Nephron progenitor cell (in vitro differentiated cells): ENCODE results near the gene MBD4.

Source experiments
- DNase-seq: peaks from one replicate; pipeline ENCODE4 v3.0.0; 2021
- H3K27ac Mint-ChIP-seq: 2 replicates; pipeline ENCODE4 v1.8.0; 2021; ENCODE audit warnings: mild to moderate bottlenecking, moderate library complexity, mixed read lengths
- H3K27me3 Mint-ChIP-seq: 2 replicates; pipeline ENCODE4 v1.8.0; 2021; ENCODE audit warnings: mild to moderate bottlenecking, low read depth, mixed read lengths; ENCODE audit not compliant: poor library complexity
- H3K36me3 Mint-ChIP-seq: 2 replicates; pipeline ENCODE4 v1.8.0; 2021; ENCODE audit warnings: low read depth, mixed read lengths
- H3K4me1 Mint-ChIP-seq: 2 replicates; pipeline ENCODE4 v1.8.0; 2021; ENCODE audit warnings: mixed read lengths
- H3K4me3 Mint-ChIP-seq: 2 replicates; pipeline ENCODE4 v1.8.0; 2021; ENCODE audit warnings: mild to moderate bottlenecking, moderate library complexity, mixed read lengths
- H3K9me3 Mint-ChIP-seq: 2 replicates; pipeline ENCODE4 v1.8.0; 2021; ENCODE audit warnings: mild to moderate bottlenecking, moderate library complexity, mixed read lengths
- TF ChIP-seq, protein P1 (sequence below): fragments of 200-600 bp; sonication (generic); IDR thresholded peaks from 2 replicates; pipeline ENCODE4 v1.5.0; 2021; ENCODE audit warnings: antibody characterized with exemption

MBD4 gene

DNA sequence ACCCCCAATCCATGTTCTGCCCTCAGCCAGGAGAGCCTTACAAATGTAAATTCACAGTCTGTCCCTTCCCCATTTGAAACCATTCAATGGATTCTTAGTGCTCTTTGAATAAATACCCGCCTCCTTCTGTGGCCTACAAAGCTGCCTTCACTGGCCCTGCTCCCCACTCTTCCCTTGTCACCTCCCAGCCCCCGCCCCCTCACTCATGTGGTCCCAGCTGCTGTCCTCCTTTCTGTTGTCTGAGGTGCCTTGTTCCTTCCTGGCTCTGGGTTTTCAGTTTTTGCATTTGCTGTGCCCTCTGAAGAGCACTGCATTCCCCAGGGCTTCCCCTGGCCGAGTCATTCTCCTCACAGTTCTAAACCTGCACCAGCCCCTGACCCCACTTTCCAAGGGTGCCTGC is 14.5 kb downstream of the MBD4 start:
- peaks cover 13% of the 10 kb centered on the region for H3K27me3 Mint-ChIP-seq
- DNase-seq = no peak
- no peak overlapping the region for H3K4me3 Mint-ChIP-seq
- no peaks in the 10 kb centered on the region for H3K9me3 Mint-ChIP-seq
- no peak overlapping the region for H3K27ac Mint-ChIP-seq
- peaks cover 4% of the 10 kb centered on the region for H3K36me3 Mint-ChIP-seq
- TF ChIP-seq, protein P1, sequence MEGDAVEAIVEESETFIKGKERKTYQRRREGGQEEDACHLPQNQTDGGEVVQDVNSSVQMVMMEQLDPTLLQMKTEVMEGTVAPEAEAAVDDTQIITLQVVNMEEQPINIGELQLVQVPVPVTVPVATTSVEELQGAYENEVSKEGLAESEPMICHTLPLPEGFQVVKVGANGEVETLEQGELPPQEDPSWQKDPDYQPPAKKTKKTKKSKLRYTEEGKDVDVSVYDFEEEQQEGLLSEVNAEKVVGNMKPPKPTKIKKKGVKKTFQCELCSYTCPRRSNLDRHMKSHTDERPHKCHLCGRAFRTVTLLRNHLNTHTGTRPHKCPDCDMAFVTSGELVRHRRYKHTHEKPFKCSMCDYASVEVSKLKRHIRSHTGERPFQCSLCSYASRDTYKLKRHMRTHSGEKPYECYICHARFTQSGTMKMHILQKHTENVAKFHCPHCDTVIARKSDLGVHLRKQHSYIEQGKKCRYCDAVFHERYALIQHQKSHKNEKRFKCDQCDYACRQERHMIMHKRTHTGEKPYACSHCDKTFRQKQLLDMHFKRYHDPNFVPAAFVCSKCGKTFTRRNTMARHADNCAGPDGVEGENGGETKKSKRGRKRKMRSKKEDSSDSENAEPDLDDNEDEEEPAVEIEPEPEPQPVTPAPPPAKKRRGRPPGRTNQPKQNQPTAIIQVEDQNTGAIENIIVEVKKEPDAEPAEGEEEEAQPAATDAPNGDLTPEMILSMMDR = no peak
- peaks cover 41% of the 10 kb centered on the region for H3K4me1 Mint-ChIP-seq

DNA sequence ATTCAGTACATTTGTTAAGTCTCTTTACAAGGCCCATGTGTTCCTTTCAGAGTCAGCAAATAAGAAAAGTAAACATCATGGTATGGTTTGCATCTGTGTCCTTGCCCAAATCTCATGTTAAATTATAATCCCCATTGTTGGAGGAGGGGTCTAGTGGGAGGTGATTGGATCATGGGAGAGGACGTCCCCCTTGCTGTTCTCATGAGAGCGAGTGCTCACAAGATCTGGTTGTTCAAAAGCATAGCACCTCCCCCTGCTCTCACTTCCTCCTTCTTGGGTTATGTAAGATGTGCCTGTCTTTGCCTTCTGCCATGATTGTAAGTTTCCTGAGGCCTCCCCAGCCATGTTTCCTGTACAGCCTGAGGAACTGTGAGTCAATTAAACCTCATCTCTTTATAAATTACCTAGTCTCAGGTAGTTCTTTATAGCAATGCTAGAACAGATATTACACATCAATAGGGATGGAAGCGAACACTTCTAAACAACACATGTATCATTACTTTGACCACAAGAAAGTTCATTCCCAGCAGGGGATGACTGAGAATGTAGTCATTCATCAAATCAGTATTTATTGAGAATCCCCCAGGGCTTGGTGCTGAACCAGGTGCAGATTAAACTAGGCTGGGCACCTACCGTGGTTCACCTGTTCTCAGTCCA is 15.4 kb downstream of the MBD4 start:
- peak overlapping the region; percentile 14 for H3K27ac Mint-ChIP-seq

DNA sequence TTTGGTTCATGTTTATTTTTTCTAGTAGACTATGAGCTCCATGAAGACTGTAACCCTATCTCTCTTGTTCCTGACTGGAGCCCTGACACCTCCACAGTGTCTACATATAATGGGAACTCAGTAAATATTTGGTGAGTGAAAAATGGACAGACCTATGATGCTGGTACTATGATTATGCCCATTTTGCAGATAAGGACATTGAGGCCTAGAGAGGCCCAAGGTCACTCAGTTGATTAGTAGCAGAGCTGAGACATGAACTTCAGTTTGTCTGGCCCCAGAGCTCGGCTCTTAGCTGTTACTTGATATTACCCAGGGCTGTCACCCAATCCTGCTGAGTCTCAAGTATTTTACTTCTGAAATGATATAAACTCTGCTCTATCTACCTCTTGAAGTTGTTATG is 16.9 kb downstream of the MBD4 start:
- H3K4me1 Mint-ChIP-seq = peaks cover 37% of the 10 kb centered on the region
- TF ChIP-seq, protein P1 = no peak
- no peaks in the 10 kb centered on the region for H3K9me3 Mint-ChIP-seq
- DNase-seq = no peak
- peaks cover 4% of the 10 kb centered on the region for H3K36me3 Mint-ChIP-seq
- H3K27me3 Mint-ChIP-seq = peaks cover 13% of the 10 kb centered on the region
- peak overlapping the region; percentile 81 for H3K27ac Mint-ChIP-seq
- no peak overlapping the region for H3K4me3 Mint-ChIP-seq

More for the DNA sequence above, 15.4 kb downstream of the MBD4 start:
- peaks cover 13% of the 10 kb centered on the region for H3K27me3 Mint-ChIP-seq
- H3K9me3 Mint-ChIP-seq = no peaks in the 10 kb centered on the region
- DNase-seq = no peak
- TF ChIP-seq, protein P1 = no peak
- H3K36me3 Mint-ChIP-seq = peaks cover 4% of the 10 kb centered on the region
- peaks cover 40% of the 10 kb centered on the region for H3K4me1 Mint-ChIP-seq
- no peak overlapping the region for H3K4me3 Mint-ChIP-seq

GRCh38 chr3:129421988-129422745 is 17.6 kb downstream of the MBD4 start:
- no peaks in the 10 kb centered on the region for H3K9me3 Mint-ChIP-seq
- peak overlapping the region; percentile 81 for H3K27ac Mint-ChIP-seq
- peaks cover 32% of the 10 kb centered on the region for H3K4me1 Mint-ChIP-seq
- no peak for DNase-seq
- H3K4me3 Mint-ChIP-seq = no peak overlapping the region
- peaks cover 9% of the 10 kb centered on the region for H3K27me3 Mint-ChIP-seq
- peaks cover 4% of the 10 kb centered on the region for H3K36me3 Mint-ChIP-seq
- TF ChIP-seq, protein P1 = no peak

DNA sequence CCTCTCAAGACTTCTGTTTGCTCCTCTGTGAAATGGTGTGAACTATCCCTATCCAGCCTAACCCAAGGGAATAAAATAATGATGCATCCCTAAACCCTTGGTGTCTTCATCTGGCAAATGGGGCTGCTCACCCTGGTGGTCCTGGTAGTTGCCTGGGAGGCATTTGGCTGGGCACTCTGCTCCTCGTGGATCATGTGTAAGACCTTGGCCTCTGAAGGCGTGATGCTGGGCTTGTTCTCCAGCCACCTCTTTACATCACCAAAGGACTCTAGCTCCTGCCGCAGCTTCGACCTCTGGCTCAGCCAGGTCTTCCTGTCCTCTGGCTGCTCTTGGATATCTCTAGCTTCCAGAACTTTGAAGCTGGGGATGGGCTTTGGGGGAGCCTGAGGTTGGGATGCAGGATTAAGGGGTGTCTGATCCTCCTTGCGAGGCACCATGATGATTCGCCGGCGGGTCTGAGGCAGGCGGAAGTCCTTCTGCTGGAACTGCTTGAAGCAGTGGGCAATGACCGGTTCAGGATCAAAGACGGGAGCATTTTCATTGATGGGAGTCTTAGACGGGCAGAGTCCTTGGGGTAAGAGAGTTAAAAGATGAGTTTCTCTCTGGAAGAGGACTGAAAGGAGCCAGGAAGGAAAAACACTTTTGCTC is 18.4 kb downstream of the MBD4 start:
- Mint-ChIP-seq H3K9me3 (no peaks in the 10 kb centered on the region), H3K4me3 (no peak overlapping the region), H3K27ac (no peak overlapping the region), H3K27me3 (peaks cover 6% of the 10 kb centered on the region), H3K4me1 (peaks cover 30% of the 10 kb centered on the region), H3K36me3 (peaks cover 4% of the 10 kb centered on the region)
- DNase-seq = no peak
- TF ChIP-seq, protein P1 = no peak
